Renal pelvis (tissue), 4 donors: ENCODE results near the gene GTF2IRD1. TPM values are rescaled to one million over a fixed set of nuclear protein-coding genes. Genes with fewer than 3 reads are reported as not detected.

ENCODE experiments used
- DNase-seq: peaks from one replicate; pipeline ENCODE4 v3.0.0-alpha.2; 2013
- polyA plus RNA-seq, 3 donors: library from polyadenylated mRNA; unstranded; fragments of 120-200 nt; gene quantifications; one replicate each; pipeline ENCODE4 v1.2.1, GENCODE V29; 2013; ENCODE audit not compliant: insufficient read length in 3 of 3

Gene GTF2IRD1
- polyA plus RNA-seq, 3 donors: 51.5 to 56.0 (median 55.9) TPM

DNA sequence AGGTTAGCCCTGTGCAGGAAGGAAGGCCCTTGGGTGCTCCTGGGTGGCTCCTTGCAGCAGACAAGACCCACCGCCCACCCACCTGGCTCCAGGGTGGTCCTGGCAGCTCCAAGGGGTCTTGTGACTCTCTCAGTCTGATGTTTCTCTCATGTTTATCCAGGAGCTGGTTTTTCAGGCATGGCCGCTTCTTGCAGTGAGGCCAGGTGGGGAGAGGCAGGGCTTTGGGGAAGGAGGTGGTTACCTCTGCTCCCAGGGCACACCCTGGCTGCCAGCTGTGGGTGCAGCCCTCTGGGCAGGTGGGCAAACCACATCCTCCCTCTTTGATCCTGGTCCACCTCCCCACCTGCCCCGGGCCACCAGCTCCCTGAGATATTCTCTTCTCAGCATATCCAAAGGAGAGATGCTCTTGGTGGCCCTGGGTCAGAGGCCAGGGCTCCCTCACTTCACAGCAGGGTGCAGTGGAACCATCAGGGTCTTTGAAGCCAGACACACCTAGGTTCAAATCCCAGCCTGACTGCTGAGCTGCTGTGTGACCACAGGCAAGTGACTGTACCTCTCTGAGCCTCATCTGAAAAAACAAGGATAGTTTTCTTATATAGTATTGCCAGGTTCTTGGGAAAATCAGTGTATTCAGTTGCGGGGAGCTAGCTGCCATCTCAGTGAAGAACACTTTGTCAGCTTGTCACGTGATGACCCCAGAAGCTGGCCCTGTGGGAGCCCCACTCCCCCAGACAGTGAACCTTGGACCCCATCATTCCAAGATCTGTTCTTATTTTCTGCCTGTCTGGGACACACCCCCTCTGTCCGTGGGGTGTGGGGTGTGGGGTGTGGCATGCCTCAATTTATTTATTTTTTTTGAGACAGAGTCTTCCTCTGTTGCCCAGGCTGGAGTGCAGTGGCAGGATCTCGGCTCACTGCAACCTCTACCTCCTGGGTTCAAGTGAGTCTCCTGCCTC, 11.5 kb downstream of the GTF2IRD1 start:
- DNase-seq: no peak

DNA sequence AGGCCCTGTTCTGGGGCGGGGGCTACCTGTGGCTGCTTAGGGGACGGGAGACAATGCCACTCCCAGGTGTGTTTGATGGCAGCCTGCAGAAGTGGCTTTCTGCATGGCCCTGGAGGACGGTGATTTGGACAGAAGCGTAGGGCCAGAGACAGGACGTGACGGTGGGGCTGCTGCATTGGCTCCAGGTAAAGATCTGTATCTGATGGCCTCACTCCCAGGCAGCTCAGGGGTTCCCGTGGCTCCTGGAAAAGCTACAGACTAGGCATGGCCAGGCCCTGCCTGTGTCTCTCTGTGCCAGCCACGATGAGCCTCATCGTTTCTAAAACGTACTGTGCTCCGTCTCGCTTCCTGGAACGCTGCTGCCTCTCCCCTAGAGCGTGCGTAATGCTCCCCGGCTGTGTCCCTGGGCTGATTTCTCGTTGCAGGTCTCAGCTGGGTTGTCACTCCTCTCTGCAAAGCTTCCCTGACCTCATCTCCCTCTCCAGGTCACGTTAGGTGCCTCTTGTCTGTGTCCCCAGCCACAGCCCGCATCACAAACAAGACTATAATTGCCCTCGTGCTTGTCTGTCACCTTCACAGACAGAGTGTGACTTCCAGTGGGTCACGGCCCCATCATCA, 12.6 kb downstream of the GTF2IRD1 start:
- no peak for DNase-seq

DNA sequence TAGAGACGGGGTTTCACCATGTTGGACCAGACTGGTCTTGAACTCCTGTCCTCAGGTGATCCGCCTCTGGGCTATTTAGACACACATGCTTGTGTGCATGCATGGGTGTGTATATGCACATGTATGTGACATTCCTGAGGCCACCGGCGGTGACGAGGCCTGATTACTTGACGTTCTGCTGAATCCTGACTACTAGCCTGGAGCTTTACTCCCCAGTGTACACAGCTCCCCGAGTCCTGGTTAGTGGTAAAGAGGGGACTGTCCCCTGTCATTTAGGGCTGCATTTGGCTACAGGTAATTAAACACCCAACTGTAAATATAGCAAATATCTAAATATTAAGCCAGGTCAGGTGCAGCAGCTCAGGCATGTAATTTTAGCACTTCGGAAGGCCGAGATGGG, 14.2 kb downstream of the GTF2IRD1 start:
- DNase-seq: no peak

DNA sequence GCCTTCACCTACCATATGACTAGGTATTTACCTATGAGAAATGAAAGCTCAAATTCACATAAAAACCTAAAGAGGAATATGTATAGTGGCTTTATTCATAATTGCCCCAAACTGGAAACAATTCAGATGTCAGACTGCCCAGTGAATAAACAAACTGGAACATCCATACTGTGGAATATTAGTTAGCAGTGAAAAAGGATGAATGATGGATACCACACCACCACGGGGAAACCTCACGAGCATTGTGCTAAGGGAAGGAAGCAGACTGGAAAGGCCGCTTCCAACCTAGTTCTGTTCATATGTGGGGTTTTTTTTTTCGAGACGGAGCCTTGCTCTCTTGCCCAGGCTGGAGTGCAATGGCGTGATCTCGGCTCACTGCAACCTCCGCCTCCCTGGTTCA, 16.8 kb downstream of the GTF2IRD1 start:
- DNase-seq: no peak

DNA sequence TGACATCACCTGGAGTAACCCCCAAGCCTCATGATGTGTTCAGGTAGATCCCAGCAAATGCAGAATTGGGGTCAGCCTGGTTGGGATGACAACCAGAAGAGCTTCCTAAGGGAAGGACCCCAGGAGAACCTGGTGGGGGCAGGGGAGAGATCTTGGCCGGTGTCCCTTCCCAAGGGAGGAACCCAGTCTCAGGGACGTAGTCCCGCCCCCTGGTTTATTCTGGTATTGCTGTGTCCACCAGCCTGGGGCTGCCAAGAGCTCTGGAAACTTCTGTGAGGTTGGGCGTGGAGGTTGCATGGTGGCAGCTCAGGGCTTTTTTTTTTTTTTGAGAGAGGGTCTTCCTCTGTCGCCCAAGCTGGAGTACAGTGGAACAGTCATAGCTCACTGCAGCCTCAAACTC, 19.4 kb downstream of the GTF2IRD1 start:
- DNase-seq: no peak

DNA sequence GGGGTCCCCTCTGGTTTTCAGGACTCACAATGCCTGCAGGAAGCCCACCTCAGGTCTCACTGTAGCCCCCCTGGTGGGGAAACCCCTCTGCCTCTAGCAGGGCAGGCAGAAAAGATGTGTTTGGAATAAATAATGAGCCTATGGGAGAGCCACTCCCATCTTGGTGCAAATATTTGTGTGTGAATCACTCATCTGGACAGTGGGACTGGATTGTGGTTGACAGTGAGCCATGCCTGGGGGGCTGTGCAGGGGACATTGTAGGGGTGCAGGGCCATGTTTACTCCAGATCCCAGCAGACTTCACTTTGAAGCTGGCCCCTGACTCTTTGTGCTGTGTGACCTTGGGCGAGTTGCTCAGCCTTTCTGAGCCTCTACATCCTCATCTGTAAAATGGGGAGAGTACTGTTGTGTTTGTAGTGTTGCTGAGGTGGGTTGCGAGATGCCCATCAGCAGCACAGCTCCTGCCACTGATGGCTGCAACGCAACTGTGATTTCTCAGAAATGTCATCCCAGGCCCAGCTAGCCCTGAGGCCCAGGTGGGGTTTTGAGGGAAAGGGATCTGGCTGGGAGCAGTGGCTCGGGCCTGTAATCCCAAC, 20.7 kb downstream of the GTF2IRD1 start:
- no peak for DNase-seq

DNA sequence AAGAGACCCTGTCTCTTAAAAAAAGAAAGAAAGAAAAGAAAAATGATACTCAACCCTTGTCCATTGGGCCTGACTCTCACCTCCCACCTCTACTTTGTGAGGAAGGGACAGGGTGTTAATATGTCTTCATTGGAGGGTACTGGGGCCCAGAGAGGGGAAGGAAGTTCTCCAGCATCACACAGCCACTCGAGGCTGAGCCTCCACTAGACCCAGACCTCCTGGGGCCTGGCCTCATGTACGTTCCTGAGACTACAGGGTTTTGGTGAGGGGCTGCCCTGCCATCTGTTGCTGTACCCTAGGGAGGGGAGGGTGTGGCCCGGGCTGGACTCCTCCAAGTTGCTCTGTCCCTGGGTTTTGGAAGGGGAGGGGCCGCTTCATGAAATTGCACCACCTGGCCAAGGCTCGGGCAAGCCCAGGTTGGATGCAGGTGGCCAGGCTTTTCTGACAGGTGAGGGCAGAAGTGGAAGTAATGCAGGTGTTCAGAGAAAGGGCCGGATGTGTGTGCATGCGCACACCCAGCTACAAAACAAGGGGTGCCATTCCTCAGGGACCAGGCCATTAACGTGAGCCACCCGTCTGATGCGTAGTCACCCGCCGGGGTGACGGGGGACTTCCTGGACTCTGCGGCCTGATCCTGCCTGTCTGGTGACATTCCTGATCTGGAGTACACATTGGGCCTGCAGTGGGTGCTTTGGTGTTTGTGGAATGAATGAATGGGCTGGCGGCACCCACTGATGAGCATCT, 21.7 kb downstream of the GTF2IRD1 start:
- DNase-seq: no peak

DNA sequence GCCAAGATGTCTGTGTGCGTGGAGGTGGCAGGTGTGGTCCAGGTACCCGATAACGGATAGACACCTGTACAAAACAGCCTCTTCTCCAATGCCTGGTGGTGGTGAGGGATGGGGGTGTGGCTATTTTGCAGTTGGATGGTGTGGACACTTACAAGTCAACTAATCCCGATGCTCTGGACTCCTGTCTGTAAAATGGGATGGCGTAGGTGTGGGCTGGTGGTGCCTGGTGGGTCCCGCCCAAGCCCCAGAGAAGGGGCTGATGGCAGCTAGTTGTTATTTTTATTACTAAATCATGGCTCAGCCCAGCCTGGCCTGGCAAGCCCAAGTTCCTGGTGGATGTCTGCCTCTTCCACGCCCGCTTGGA, 22.3 kb downstream of the GTF2IRD1 start:
- no peak for DNase-seq

DNA sequence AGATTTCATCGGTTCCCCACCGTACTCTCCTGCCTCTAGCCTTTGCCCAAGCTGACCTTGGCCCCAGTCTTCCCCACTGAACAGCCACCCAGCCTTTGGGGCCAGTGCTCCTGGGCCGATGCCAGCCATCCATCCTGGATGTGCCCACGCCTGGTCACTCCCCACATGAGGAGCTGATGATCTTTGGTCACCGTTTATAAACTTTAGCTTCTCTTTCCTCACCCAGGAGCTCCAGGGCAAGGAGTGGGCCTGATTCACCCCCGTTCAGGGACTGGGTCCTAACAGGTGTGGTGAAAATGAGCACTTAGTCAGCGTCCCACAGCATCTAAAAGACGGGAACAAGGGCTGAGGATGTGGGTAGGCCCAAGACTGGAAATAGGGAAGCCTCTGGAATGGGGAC, 22.9 kb downstream of the GTF2IRD1 start:
- DNase-seq: no peak

DNA sequence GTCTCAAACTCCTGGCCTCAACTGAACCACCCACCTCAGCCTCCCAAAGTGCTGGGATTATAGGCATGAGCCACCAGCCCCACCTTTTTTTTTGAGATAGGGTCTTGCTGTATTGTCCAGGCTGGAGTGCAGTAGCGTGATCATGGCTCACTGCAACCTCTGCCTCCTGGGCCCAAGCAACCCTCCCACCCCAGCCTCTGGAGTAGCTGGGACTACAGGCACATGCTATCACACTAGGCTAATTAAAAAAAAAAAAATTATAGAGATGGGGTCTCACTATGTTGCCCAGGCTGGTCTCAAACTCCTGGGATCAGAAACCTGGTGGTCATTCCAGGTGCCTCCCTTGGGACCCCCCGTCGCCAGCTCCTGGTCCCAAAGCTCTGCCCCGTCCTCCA, 25.0 kb downstream of the GTF2IRD1 start:
- no peak for DNase-seq

DNA sequence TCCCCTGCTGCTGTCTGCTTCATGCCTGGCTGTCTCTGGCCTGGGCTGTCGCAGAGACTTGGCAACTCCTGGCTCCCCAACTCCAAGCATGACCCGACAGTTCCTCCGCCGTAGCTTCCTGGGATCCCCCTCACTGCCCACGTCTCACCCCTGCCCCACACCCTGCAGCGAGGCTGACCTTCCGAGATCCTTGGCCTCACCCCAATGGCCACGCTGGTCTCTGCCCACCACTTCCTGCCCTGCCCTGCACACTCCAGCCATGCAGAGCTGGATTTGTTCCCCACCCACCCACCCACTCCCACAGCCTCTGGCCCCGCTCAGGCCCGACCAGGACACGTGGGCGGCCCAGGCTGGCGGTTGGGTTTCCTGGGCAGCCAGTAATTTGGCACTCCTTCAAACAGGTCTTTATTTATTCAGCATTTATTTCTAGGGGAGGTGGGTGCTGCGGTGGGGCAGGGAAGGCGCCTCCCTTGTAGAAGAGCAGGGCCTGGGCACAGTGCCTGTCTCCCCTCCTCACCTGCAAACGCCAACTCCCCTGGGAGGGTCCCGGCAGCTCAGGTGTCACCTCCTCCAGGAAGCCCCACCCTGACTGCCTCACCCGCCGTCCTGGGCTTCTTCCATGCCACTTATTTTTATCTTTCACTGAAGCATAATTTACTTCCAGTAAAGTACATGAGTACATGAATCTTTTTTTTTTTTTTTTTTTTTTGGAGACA, 25.5 kb downstream of the GTF2IRD1 start:
- no peak for DNase-seq

DNA sequence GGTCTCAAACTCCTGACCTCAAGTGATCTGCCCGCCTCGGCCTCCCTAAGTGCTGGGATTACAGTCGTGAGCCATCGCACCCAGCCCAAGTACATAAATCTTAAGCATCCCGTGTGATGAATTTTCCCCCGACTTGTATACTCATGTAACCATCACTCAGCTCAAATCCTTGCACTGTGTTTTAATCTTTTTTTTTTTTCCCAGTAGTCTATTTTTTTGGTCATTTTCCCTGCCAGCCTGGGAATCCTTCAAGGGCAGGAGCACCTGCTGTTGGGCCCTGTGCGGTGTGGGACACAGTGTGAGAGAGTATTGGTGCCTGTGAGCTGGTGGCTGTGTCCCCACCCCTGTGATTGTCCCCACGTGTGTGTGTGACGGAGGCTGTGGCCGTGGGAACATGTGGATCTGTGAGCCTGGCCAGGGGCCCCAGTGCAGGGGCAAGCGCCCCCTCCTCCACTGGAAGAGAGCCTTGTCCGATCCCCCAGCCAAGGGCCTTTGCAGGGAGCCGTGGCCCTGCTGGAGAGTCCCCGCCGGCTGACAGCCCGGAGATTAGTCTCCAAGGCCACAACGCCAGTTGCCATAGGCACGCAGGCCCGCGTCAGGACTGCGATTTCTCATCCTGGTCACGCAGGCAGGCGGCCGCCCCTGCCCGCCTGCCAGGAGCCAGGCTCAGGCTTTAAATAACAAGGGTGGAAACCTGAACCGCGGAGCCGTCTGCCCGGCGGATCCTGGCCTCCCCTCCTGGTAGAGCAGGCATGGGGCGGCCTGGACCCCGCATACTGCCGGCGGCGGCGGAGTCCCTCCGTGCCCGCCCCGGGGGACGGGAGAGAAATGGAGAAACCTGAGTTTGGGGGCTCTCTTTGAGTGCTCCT, 26.5 kb downstream of the GTF2IRD1 start:
- DNase-seq: peak; percentile 87

DNA sequence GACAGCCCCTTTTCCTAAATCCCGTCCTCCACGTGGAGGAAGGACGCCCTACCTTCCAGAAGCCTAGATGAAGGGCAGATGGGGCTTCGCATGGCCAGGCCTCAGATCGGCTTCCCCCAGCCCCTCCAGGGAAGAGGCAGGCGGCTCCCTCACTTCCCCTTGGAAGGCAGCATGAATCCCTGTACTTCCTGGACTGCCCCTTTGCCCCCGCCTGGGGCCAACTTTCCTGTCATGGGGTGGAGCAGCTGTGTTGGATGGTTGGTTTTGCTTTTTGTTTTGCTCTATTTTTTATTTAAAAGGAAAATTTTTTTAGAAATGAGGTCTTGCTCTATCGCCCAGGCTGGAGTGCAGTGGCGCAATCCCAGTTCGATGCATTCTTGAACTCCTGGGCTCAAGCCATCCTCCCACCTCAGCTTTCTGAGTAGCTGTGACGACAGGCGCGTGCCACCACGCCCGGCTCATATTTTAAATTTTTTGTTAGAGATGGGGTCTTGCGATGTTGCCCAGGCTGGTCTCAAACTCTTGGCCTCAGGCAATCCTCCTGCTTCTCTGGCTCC, 27.2 kb downstream of the GTF2IRD1 start:
- DNase-seq: no peak

DNA sequence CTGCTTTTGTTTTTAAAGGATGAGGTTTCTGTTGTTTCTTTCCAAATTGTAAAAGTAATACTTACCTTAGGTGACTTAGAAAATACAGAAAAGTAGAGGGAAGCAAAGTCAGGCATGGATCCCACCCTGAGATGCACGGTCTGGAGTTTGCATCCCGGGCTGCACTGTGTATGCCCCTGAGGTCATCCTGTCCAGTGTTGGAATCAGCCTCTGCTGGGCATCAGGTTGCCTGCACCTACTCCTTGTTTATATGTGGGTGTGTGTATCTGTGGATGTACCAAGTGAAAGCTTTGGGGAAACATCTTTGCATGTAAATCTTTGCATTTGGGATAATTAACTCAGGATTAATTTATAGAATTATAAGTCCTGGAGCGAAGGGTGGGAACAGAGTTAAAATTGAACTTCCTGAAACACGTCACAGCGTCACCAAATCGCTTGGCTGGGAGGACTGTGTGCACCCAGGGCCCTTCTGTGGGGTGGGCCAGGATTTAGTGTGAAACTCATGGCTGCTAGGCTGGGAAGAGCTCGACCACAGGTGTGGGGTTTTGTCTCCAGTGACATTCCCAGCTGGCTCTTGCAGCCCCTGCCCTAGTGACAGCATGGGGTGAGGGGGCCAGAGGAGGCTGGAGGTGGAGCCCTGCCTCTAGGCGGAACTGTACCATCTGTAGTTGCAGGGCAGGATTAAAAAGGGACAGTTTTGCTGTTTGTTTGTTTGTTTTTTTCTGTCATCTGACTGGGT, 27.9 kb downstream of the GTF2IRD1 start:
- DNase-seq: no peak

DNA sequence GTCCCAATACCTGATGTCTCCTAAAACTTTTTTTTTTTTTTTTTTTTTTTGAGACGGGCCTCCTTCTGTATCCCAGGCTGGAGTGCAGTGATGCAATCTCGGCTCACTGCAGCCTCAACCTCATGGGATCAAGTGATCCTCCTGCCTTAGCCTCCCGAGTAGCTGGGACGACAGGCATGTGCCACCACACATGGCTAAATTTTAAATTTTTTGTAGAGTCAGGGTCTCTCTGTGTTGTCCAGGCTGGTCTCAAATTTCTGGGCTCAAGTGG, 28.4 kb downstream of the GTF2IRD1 start:
- DNase-seq: no peak

DNA sequence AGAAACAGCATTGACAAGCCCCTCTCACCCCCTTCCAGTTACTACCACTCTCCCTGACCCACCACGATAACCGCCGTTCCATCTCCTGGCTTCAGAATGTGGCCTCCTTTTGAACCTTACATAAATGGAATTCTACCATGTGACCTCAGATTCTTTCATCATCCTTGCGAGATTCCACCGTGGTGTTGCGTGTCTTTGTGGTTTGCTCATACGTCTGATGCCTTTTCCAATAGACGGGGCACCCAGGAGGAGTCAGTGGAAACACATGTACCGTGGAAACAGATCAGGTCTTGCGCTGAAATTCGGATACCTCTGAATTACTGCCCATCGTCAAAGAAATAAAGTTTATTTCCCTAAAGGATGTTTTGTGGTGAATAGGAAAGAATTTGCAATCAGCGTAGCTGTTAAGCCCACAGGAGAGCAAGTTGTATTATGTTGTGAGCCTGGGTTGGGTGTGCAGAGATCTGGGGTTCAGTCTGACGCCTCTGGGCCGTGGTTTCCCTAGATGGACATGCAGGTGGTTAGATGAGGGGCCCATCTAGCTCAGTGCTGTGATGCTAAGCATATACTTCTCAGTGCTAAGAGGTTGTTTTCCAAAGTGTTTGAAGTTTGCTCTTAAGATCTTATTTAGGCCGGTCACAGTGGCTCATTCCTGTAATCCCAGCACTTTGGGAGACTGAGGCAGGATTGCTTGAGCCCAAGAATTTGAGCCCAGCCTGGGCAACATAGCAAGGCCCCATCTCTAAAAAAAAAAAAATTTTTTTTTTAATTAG, 29.1 kb downstream of the GTF2IRD1 start:
- no peak for DNase-seq

DNA sequence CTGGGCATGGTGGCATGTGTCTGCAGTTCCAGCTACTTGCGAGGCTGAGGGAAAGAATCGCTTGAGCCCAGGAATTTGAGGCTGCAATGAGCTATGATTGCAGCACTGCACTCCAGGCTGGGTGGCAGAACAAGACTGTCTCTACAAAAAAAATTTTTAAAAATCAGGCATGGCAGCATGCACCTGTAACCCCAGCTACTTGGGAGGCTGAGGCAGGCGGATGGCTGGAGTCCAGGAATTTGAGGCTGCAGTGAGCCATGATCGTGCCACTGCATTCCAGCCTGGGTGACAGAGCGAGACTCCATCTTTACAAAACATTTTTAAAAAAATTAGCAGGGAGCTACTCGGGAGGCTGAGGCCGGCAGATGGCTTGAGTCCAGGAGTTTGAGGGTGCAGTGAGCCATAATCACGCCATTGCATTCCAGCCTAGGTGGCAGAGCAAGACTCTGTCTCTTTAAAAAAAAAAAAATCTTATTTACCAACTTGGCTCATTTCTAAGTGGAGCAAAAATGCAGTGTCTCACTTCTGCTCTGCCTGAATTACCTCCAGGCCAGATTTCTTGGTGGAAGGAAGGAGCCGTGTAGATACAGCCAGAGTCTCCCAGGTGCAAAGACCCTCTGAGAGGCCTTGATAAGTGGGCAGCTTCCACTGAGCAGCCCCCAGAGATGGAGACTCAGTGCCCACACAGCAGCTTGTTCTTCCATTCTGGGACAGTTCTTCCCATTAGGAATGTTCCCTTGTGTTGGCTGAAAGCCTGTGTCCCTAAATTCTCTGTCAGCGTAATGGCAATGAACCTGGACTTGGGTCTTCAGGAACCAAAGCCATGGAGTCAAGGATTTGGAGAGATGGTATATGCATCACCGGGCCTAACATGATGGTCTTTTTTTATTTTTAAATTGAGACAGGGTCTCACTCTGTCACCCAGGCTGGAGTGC, 30.0 kb downstream of the GTF2IRD1 start:
- DNase-seq: no peak

DNA sequence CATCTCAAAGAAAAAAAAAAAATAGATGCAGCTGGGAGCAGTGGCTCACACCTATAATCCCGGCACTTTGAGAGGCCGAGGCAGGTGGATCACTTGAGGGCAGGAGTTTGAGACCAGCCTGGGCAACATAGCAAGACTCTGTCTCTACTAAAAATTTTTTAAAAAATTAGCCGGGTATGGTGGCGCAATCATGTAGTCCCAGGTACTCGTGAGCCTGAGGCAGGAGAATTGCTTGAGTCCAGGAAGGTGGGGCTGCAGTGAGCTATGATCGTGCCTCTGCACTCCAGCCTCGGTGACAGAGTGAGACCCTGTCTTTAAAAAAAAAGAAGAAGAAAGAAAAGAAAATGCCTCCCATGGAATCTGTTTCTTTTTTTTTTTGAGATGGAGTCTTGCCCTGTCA, 31.9 kb downstream of the GTF2IRD1 start:
- no peak for DNase-seq
